ENCODE measurements around the gene MTRF1. TPM values are rescaled to one million over a fixed set of nuclear protein-coding genes. Genes with fewer than 3 reads are reported as not detected.
A peak's percentile ranks its signal among the peaks of the same experiment; 100 is the strongest.

MTRF1 gene
- total and polyA plus RNA-seq, 9 of the 15 experiments (the other 6 are each of a cell fraction or from before 2014, with no cell fraction given): 12.5 to 33.7 (median 20.1) TPM

DNA sequence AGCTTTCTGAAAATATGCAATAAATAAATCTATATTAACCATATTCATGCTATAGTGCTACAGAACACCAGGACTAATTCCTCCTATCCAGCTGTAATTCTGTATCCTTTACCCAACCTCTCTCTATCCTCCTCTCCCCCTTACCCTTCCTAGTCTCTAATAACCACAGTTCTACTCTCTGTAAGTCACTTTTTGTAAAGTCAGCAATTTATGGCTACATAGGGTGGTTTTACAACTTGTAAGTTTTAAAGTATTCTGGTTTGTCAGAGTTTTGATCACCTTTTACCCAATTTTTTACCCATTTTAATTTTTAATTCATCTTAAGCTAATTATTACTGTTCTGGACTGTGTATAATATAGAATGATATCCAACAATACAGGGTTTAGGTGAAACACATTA lies 34.0 kb downstream of the MTRF1 start:
- Histone ChIP-seq H3K9me1 (ENCODE audit: control insufficient read depth, insufficient read depth, low read length) (no peaks in the 10 kb centered on the region), H3K27ac (ENCODE audit: extremely low read depth, low read depth, low read length) (no peak overlapping the region), H3K4me3 (no peak overlapping the region), H3K9me3 (replicated peaks; ENCODE audit: control insufficient read depth, insufficient read depth, low read depth, low read length) (no peaks in the 10 kb centered on the region), H2AFZ (ENCODE audit: low read depth, low read length) (no peak overlapping the region), H4K20me1 (replicated peaks; ENCODE audit: control insufficient read depth, insufficient read depth, low read length) (no peaks in the 10 kb centered on the region), H3K4me2 (ENCODE audit: insufficient read depth, low read length) (no peak overlapping the region), H3K9ac (ENCODE audit: insufficient read depth in 1 of 2, low read depth in 2 of 2, low read length in 2 of 2) (no peak overlapping the region), H3K36me3 (ENCODE audit: control insufficient read depth, insufficient read depth, low read length) (peaks cover 11% of the 10 kb centered on the region; the same call in 1 of the 3 replicates), H3K4me1 (replicated peaks in 1 of 2; ENCODE audit: control insufficient read depth in 2 of 2, insufficient read depth in 2 of 2, low read length in 2 of 2) (no peaks in the 10 kb centered on the region), H3K79me2 (ENCODE audit: control insufficient read depth, insufficient read depth, low read length) (no peaks in the 10 kb centered on the region), H3K27me3 (ENCODE audit: control insufficient read depth in 2 of 2, insufficient read depth in 2 of 2, low read length in 2 of 2) (no peaks in the 10 kb centered on the region)
- FAIRE-seq (no peak), DNase-seq (ENCODE audit: extremely low read depth in 1 of 4, low spot score in 3 of 4) (no peak), ATAC-seq (no peak)
- in situ Hi-C loops (cut with MboI): no loop called here
- ChIA-PET POLR2A (interaction anchor here (0.5 kb wide), 1 partner anchor 103 kb away, joined by 4 read pairs; no protein-coding TSS in a partner anchor), CTCF (ENCODE audit: low intra/inter-chr PET ratio) (no interaction called here)
- intact Hi-C loops (cut with micrococcal nuclease): no loop called here
- BruUV-seq (replicated peaks): no TSS peak
- TF ChIP-seq MAFK (IDR thresholded peaks at IDR 0.05; ENCODE audit: low read length): peak; percentile 93
- TF ChIP-seq NUFIP1 (IDR thresholded peaks at IDR 0.05; ENCODE audit: partially characterized antibody): no peak
- no peak for TF ChIP-seq FOXP1 (CRISPR knock-in tag; IDR thresholded peaks at IDR 0.05)
- no peak for TF ChIP-seq FOS (IDR thresholded peaks at IDR 0.05; ENCODE audit: extremely low read depth, insufficient read length)
- TF ChIP-seq BCL6 (CRISPR knock-in tag; IDR thresholded peaks at IDR 0.05): no peak
- TF ChIP-seq, protein P1, sequence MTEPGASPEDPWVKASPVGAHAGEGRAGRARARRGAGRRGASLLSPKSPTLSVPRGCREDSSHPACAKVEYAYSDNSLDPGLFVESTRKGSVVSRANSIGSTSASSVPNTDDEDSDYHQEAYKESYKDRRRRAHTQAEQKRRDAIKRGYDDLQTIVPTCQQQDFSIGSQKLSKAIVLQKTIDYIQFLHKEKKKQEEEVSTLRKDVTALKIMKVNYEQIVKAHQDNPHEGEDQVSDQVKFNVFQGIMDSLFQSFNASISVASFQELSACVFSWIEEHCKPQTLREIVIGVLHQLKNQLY (CRISPR knock-in tag; conservative IDR thresholded peaks at IDR 0.05): no peak
- no peak for TF ChIP-seq CTBP1 (IDR thresholded peaks at IDR 0.05; ENCODE audit: borderline replicate concordance)
- no peak for TF ChIP-seq TSC22D4 (tag; IDR thresholded peaks at IDR 0.05)
- TF ChIP-seq, protein P2, sequence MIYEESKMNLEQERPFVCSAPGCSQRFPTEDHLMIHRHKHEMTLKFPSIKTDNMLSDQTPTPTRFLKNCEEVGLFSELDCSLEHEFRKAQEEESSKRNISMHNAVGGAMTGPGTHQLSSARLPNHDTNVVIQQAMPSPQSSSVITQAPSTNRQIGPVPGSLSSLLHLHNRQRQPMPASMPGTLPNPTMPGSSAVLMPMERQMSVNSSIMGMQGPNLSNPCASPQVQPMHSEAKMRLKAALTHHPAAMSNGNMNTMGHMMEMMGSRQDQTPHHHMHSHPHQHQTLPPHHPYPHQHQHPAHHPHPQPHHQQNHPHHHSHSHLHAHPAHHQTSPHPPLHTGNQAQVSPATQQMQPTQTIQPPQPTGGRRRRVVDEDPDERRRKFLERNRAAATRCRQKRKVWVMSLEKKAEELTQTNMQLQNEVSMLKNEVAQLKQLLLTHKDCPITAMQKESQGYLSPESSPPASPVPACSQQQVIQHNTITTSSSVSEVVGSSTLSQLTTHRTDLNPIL (CRISPR knock-in tag; IDR thresholded peaks at IDR 0.05): no peak
- TF ChIP-seq, protein P3, sequence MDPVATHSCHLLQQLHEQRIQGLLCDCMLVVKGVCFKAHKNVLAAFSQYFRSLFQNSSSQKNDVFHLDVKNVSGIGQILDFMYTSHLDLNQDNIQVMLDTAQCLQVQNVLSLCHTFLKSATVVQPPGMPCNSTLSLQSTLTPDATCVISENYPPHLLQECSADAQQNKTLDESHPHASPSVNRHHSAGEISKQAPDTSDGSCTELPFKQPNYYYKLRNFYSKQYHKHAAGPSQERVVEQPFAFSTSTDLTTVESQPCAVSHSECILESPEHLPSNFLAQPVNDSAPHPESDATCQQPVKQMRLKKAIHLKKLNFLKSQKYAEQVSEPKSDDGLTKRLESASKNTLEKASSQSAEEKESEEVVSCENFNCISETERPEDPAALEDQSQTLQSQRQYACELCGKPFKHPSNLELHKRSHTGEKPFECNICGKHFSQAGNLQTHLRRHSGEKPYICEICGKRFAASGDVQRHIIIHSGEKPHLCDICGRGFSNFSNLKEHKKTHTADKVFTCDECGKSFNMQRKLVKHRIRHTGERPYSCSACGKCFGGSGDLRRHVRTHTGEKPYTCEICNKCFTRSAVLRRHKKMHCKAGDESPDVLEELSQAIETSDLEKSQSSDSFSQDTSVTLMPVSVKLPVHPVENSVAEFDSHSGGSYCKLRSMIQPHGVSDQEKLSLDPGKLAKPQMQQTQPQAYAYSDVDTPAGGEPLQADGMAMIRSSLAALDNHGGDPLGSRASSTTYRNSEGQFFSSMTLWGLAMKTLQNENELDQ (CRISPR knock-in tag; IDR thresholded peaks at IDR 0.05; ENCODE audit: borderline replicate concordance): no peak
- TF ChIP-seq KLF10 (CRISPR knock-in tag; IDR thresholded peaks at IDR 0.05): no peak
- TF ChIP-seq NFYB (IDR thresholded peaks at IDR 0.05; ENCODE audit: extremely low read depth, insufficient read length): no peak
- no peak for TF ChIP-seq RBM34 (IDR thresholded peaks at IDR 0.05; ENCODE audit: borderline replicate concordance, insufficient read depth, low read length)
- TF ChIP-seq ZNF184 (CRISPR knock-in tag; IDR thresholded peaks at IDR 0.05): no peak
- peak; percentile 94 for TF ChIP-seq ZNF316 (IDR thresholded peaks at IDR 0.05)
- peak; percentile 83 for TF ChIP-seq MAFG (tag; conservative IDR thresholded peaks at IDR 0.05)
- TF ChIP-seq MXI1 (IDR thresholded peaks at IDR 0.05; ENCODE audit: low read depth, low read length): no peak
- no peak for TF ChIP-seq EP300 (IDR thresholded peaks at IDR 0.05; ENCODE audit: low read length)
- no peak for TF ChIP-seq ID3 (CRISPR knock-in tag; IDR thresholded peaks at IDR 0.05)
- TF ChIP-seq ID3 (tag; IDR thresholded peaks at IDR 0.05): no peak
- no peak for TF ChIP-seq ZNF133 (CRISPR knock-in tag; IDR thresholded peaks at IDR 0.05)
